MCF 10A (cell line): ENCODE results near the gene C19orf25. TPM values are rescaled to one million over a fixed set of nuclear protein-coding genes. Genes with fewer than 3 reads are reported as not detected.

ENCODE experiments used
- BruUV-seq: library from RNA; stranded (reverse); fragments of 400-500 nt; replicated peaks from 2 replicates; lab custom pipeline; 2021; lab: Mats Ljungman, UMichigan
- CTCF ChIA-PET: fragments of 300-600 bp; sonication (Branson Sonifier 250); formaldehyde crosslinking; extraction: SDS; loops from one replicate; lab custom pipeline; 2021; ENCODE audit warnings: antibody characterized with exemption, inconsistent platforms; lab: Yijun Ruan, JAX
- POLR2A ChIA-PET: fragments of 300-600, 350-650 bp; sonication (Branson Sonifier 250); formaldehyde crosslinking; extraction: SDS; loops from one replicate; lab custom pipeline; 2020; ENCODE audit warnings: antibody characterized with exemption, inconsistent platforms; lab: Yijun Ruan, JAX
- DNase-seq: peaks from one replicate; pipeline ENCODE4 v3.0.0-alpha.2; 2018; ENCODE audit not compliant: unreplicated experiment
- H3K27ac Mint-ChIP-seq: one replicate; pipeline ENCODE4 v1.8.0; 2022; ENCODE audit warnings: mild to moderate bottlenecking, low read depth, mixed read lengths; ENCODE audit not compliant: unreplicated experiment
- H3K27me3 Mint-ChIP-seq: one replicate; pipeline ENCODE4 v1.8.0; 2022; ENCODE audit warnings: mixed read lengths; ENCODE audit not compliant: insufficient read depth, unreplicated experiment
- H3K36me3 Mint-ChIP-seq: one replicate; pipeline ENCODE4 v1.8.0; 2022; ENCODE audit warnings: mild to moderate bottlenecking, moderate library complexity, mixed read lengths; ENCODE audit not compliant: insufficient read depth, unreplicated experiment
- H3K4me1 Mint-ChIP-seq: one replicate; pipeline ENCODE4 v1.8.0; 2022; ENCODE audit warnings: mixed read lengths; ENCODE audit not compliant: insufficient read depth, unreplicated experiment
- H3K4me3 Mint-ChIP-seq: one replicate; pipeline ENCODE4 v1.8.0; 2022; ENCODE audit warnings: mild to moderate bottlenecking, moderate library complexity, mixed read lengths; ENCODE audit not compliant: unreplicated experiment
- H3K9me3 Mint-ChIP-seq: one replicate; pipeline ENCODE4 v1.8.0; 2022; ENCODE audit warnings: mixed read lengths; ENCODE audit not compliant: unreplicated experiment
- CTCF ChIP-seq: fragments of 200-600 bp; IDR thresholded peaks from one replicate; pipeline ENCODE4 v1.8.0; 2022; ENCODE audit warnings: antibody characterized with exemption, mild to moderate bottlenecking; ENCODE audit not compliant: unreplicated experiment
- intact Hi-C: fragments of 100-400 bp; cut with micrococcal nuclease; formaldehyde crosslinking; loops from 2 replicates; pipeline ENCODE4 v1.14.1; 2022
- total RNA-seq: library from RNA; stranded (reverse); gene quantifications from 2 replicates; pipeline ENCODE4 v1.2.3, GENCODE V29; 2022

The C19orf25 gene
- total RNA-seq, 1 experiment from 2014 or later: 40.5 TPM

- H3K4me3 Mint-ChIP-seq: no peak overlapping the region
- H3K4me1 Mint-ChIP-seq: no peaks in the 10 kb centered on the region
- no peaks in the 10 kb centered on the region for H3K9me3 Mint-ChIP-seq
- no peak for DNase-seq
- CTCF ChIA-PET: no interaction called here
- intact Hi-C loops: no loop called here
- H3K27ac Mint-ChIP-seq: no peak overlapping the region
- H3K27me3 Mint-ChIP-seq: no peaks in the 10 kb centered on the region
- BruUV-seq: no TSS peak
- H3K36me3 Mint-ChIP-seq: peaks cover 79% of the 10 kb centered on the region
- TF ChIP-seq CTCF: no peak
- POLR2A ChIA-PET: no interaction called here
These were observed 45.6 kb downstream of the C19orf25 start for GRCh38 chr19:1433119-1434039.

- intact Hi-C loops: no loop called here
- no peaks in the 10 kb centered on the region for H3K27me3 Mint-ChIP-seq
- DNase-seq: no peak
- ChIA-PET CTCF (no interaction called here), POLR2A (interaction anchor here (0.9 kb wide), 1 partner anchor 21 kb away, joined by 3 read pairs; no protein-coding TSS in a partner anchor)
- no peak overlapping the region for H3K4me3 Mint-ChIP-seq
- BruUV-seq: no TSS peak
- peaks cover 80% of the 10 kb centered on the region for H3K36me3 Mint-ChIP-seq
- no peak for TF ChIP-seq CTCF
- H3K9me3 Mint-ChIP-seq: no peaks in the 10 kb centered on the region
- H3K4me1 Mint-ChIP-seq: no peaks in the 10 kb centered on the region
- H3K27ac Mint-ChIP-seq: no peak overlapping the region
These were observed 46.5 kb downstream of the C19orf25 start for GRCh38 chr19:1432507-1432887.

- no peaks in the 10 kb centered on the region for H3K9me3 Mint-ChIP-seq
- ChIA-PET POLR2A (interaction anchor here (0.9 kb wide), 1 partner anchor 20 kb away, joined by 3 read pairs; no protein-coding TSS in a partner anchor), CTCF (interaction anchor here (0.6 kb wide), 1 partner anchor 117 kb away, joined by 3 read pairs; no protein-coding TSS in a partner anchor)
- no TSS peak for BruUV-seq
- intact Hi-C loops: no loop called here
- H3K27me3 Mint-ChIP-seq: no peaks in the 10 kb centered on the region
- peaks cover 86% of the 10 kb centered on the region for H3K36me3 Mint-ChIP-seq
- no peak overlapping the region for H3K27ac Mint-ChIP-seq
- H3K4me3 Mint-ChIP-seq: no peak overlapping the region
- no peak for TF ChIP-seq CTCF
- no peaks in the 10 kb centered on the region for H3K4me1 Mint-ChIP-seq
- no peak for DNase-seq
These were observed 47.1 kb downstream of the C19orf25 start for GRCh38 chr19:1431759-1432506.

GRCh38 chr19:1430246-1430645 lies 48.8 kb downstream of the C19orf25 start:
- intact Hi-C loops: no loop called here
- CTCF ChIA-PET: no interaction called here
- Mint-ChIP-seq H3K27ac (no peak overlapping the region), H3K36me3 (peaks cover 87% of the 10 kb centered on the region), H3K4me3 (no peak overlapping the region), H3K27me3 (no peaks in the 10 kb centered on the region), H3K4me1 (no peaks in the 10 kb centered on the region), H3K9me3 (no peaks in the 10 kb centered on the region)
- DNase-seq: no peak
- no TSS peak for BruUV-seq
- TF ChIP-seq CTCF: no peak
- POLR2A ChIA-PET: interaction anchor here (0.5 kb wide), 1 partner anchor 633 kb away, joined by 3 read pairs; no protein-coding TSS in a partner anchor
